Kidney (tissue), 14 donors: ENCODE data around the gene GSDME. TPM values are rescaled to one million over a fixed set of nuclear protein-coding genes. Genes with fewer than 3 reads are reported as not detected.

ENCODE experiments used
- DNase-seq, 5 donors: peaks; one replicate each; pipeline ENCODE4 v3.0.0-alpha.2; 2013 to 2020
- FAIRE-seq: peaks from 2 replicates; lab custom pipeline; 2012; peaks lifted over from hg19 to GRCh38; lab: Jason Lieb, UNC
- H3K27ac ChIP-seq, 2 donors: one replicate each; pipeline ENCODE4 v1.7.0; 2013; ENCODE audit warnings: low read depth in 2 of 2, low read length in 2 of 2, inconsistent platforms in 1 of 2
- H3K27me3 ChIP-seq: one replicate; pipeline ENCODE4 v1.7.1; 2013; ENCODE audit warnings: low read length, inconsistent platforms; ENCODE audit not compliant: control insufficient read depth, insufficient read depth
- H3K36me3 ChIP-seq, 3 donors: one replicate each; pipeline versions ENCODE4 v1.7.0 to v1.7.1; 2013; ENCODE audit warnings: low read length in 3 of 3, control low read depth in 1 of 3, inconsistent platforms in 1 of 3; ENCODE audit not compliant: insufficient read depth in 3 of 3, control insufficient read depth in 2 of 3
- H3K4me1 ChIP-seq, 3 donors: one replicate each; pipeline versions ENCODE4 v1.7.0 to v1.7.1; 2013; ENCODE audit warnings: low read length in 3 of 3, inconsistent platforms in 1 of 3, low read depth in 1 of 3; ENCODE audit not compliant: control insufficient read depth in 2 of 3, insufficient read depth in 2 of 3
- H3K4me3 ChIP-seq, 3 donors: one replicate each; pipeline versions ENCODE4 v1.7.0 to v1.8.1; 2013; ENCODE audit warnings: low read length in 3 of 3, control low read depth in 1 of 3, inconsistent platforms in 1 of 3
- H3K9ac ChIP-seq, 3 donors: one replicate each; pipeline versions ENCODE4 v1.7.0 to v1.7.1; 2013; ENCODE audit warnings: low read length in 3 of 3, control low read depth in 1 of 3, inconsistent platforms in 1 of 3
- H3K9me3 ChIP-seq, 3 donors: one replicate each; pipeline versions ENCODE4 v1.7.0 to v1.7.1; 2013; ENCODE audit warnings: low read length in 3 of 3, control low read depth in 1 of 3, inconsistent platforms in 1 of 3; ENCODE audit not compliant: control insufficient read depth in 2 of 3, insufficient read depth in 1 of 3
- intact Hi-C: fragments of 100-400 bp; cut with DNase I; formaldehyde crosslinking; loops from one replicate; pipeline ENCODE4 v1.11.1; 2022
- polyA plus RNA-seq: library from polyadenylated mRNA; stranded (reverse); fragments of 350-450 nt; fragmentation: Illumina TruSeq; extraction: RNeasy Lipid Tissue Mini Kit (QIAGEN cat#74804); gene quantifications from one replicate; pipeline ENCODE4 v1.2.3, GENCODE V29; 2014; ENCODE audit warnings: low read depth, low replicate concordance; ENCODE audit not compliant: insufficient read depth
- total RNA-seq: library from RNA; stranded (reverse); fragmentation: NEBNext Ultra II Directional; extraction: Animal tissue kit (Norgen Biotek cat#: 25700); gene quantifications from one replicate; pipeline ENCODE4 v1.2.1, GENCODE V29; 2021
- TF ChIP-seq, protein P1 (sequence below): IDR thresholded peaks from 3 replicates; pipeline ENCODE4 v1.5.1; 2012; ENCODE audit warnings: mild to moderate bottlenecking, moderate library complexity, borderline replicate concordance; ENCODE audit not compliant: insufficient read depth; ENCODE audit errors: extremely low read depth
- donor health status: control.
- donor health status: control.
- donor health status: control.
- donor health status: control.
- donor health status: control.
- donor health status: DM: yes; HTN: yes; CAD: no.
- donor health status: Normal renal cell carcinoma (clear cell type).

The GSDME gene
- total and polyA plus RNA-seq, 2 donors from 2014 or later, result 11.7 to 16.8 TPM

DNA sequence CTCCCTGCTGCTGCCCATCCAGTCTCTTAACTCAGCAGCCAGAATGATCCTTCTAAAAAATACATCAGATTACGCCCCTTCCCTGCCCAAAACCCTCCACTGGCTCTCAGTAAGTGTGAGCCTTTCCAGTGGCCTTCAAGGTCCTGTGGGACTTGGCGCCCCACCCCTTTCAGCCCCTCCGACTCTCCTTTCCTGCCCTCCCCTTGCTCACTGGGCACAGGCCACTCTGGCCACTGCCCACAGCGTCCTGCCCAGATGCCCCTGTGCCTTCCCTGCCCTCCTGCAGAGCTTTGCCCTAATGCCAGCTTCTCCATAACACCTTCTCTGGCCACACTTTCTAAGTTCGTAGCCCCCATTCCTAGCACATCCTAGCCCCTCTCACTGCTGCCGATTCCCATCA, 13.8 kb downstream of the GSDME start:
- Histone ChIP-seq H3K27me3 (no peaks in the 10 kb centered on the region), H3K36me3 (peaks cover 0 to 6% (median 0%) of the 10 kb centered on the region in 3 donors), H3K9ac (no peak overlapping the region), H3K9me3 (peaks cover 0 to 5% (median 0%) of the 10 kb centered on the region in 3 donors), H3K4me3 (no peak overlapping the region), H3K4me1 (no peaks in the 10 kb centered on the region), H3K27ac (no peak overlapping the region)
- TF ChIP-seq, protein P1, sequence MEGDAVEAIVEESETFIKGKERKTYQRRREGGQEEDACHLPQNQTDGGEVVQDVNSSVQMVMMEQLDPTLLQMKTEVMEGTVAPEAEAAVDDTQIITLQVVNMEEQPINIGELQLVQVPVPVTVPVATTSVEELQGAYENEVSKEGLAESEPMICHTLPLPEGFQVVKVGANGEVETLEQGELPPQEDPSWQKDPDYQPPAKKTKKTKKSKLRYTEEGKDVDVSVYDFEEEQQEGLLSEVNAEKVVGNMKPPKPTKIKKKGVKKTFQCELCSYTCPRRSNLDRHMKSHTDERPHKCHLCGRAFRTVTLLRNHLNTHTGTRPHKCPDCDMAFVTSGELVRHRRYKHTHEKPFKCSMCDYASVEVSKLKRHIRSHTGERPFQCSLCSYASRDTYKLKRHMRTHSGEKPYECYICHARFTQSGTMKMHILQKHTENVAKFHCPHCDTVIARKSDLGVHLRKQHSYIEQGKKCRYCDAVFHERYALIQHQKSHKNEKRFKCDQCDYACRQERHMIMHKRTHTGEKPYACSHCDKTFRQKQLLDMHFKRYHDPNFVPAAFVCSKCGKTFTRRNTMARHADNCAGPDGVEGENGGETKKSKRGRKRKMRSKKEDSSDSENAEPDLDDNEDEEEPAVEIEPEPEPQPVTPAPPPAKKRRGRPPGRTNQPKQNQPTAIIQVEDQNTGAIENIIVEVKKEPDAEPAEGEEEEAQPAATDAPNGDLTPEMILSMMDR, result no peak
- intact Hi-C loops, result no loop called here
- FAIRE-seq (no peak), DNase-seq (no peak)

DNA sequence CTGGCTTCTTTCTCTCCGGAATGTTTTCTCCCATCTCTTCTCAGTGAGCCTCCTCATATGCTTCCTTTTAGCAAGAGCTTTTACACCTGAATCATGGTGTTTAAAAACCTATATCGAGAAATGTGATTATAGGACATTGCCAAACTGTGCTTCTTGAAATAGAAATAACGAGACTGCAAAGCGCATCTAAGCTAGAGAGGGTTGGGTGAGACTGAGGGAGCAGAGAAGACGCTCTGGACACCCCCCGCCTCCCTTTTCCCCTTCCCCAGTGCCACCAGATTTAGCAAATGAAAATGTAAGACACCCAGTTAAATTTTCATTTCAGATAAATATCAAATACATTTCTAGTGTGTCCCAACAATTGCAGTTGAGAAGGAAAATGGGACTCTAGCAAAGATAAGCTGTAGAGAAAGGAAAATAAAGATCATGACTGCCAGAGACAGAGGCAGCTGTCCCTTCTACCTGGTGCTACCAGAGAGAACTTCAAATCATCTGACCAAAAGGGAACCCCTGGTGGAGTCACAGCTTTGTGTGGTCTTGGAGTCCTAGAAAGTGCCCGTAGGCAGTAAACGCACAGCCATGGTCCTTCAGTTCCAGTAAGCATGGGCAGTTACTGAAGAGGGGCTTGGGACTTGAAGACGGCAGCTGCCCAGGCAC, 14.6 kb downstream of the GSDME start:
- Histone ChIP-seq H3K9ac (no peak overlapping the region), H3K36me3 (peaks cover 0 to 6% (median 0%) of the 10 kb centered on the region in 3 donors), H3K4me1 (no peaks in the 10 kb centered on the region), H3K27ac (no peak overlapping the region), H3K9me3 (peaks cover 0 to 6% (median 0%) of the 10 kb centered on the region in 3 donors), H3K4me3 (no peak overlapping the region), H3K27me3 (no peaks in the 10 kb centered on the region)
- DNase-seq (no peak), FAIRE-seq (no peak)
- TF ChIP-seq, protein P1, result no peak
- intact Hi-C loops, result no loop called here

- no peaks in the 10 kb centered on the region for H3K4me1 ChIP-seq
- H3K9me3 ChIP-seq, result peaks cover 0 to 6% (median 0%) of the 10 kb centered on the region in 3 donors
- no peak overlapping the region for H3K9ac ChIP-seq
- intact Hi-C loops, result no loop called here
- no peak overlapping the region for H3K4me3 ChIP-seq
- H3K36me3 ChIP-seq, result peaks cover 0 to 6% (median 0%) of the 10 kb centered on the region in 3 donors
- H3K27me3 ChIP-seq, result no peaks in the 10 kb centered on the region
- TF ChIP-seq, protein P1, result no peak
- FAIRE-seq (no peak), DNase-seq (no peak)
- no peak overlapping the region for H3K27ac ChIP-seq
Measured at GRCh38 chr7:24741679-24742505, 15.4 kb downstream of the GSDME start.
